ENCODE data around the gene C2CD2. TPM values are rescaled to one million over a fixed set of nuclear protein-coding genes. Genes with fewer than 3 reads are reported as not detected.

C2CD2 gene
- total and polyA plus RNA-seq, 2 of the 8 experiments (the other 6 are each of a cell fraction or from before 2014, with no cell fraction given), result 10.4 to 13.0 TPM

- FAIRE-seq, result no peak
- no peak overlapping the region for H4K8ac ChIP-seq (ENCODE audit: extremely low read depth, insufficient read depth, low read length)
- no peak overlapping the region for H2BK120ac ChIP-seq (replicated peaks; ENCODE audit: low read depth, low read length)
- H3K79me2 ChIP-seq (ENCODE audit: control insufficient read depth in 1 of 2, insufficient read depth in 2 of 2, low read length in 2 of 2), result no peaks in the 10 kb centered on the region
- H3K9me3 ChIP-seq (ENCODE audit: insufficient read depth in 2 of 2, low read depth in 1 of 2, low read length in 1 of 2), result no peaks in the 10 kb centered on the region
- no peak overlapping the region for H3K9ac ChIP-seq (replicated peaks in 1 of 4; ENCODE audit: extremely low read depth in 1 of 4, low read depth in 3 of 4, low read length in 3 of 4)
- H3K18ac ChIP-seq (ENCODE audit: extremely low read depth, low read length), result no peak overlapping the region
- H4K91ac ChIP-seq (replicated peaks; ENCODE audit: insufficient read length, low read length), result no peak overlapping the region
- no peak overlapping the region for H3K14ac ChIP-seq (ENCODE audit: insufficient read length)
- DNase-seq (ENCODE audit: low read depth in 1 of 2, low spot score in 2 of 2), result no peak
- no peaks in the 10 kb centered on the region for H3K79me1 ChIP-seq (ENCODE audit: low read depth, low read length)
- H3K4me3 ChIP-seq (ENCODE audit: extremely low read depth in 1 of 4, insufficient read depth in 2 of 4, low read depth in 3 of 4, low read length in 4 of 4), result no peak overlapping the region
- no peak overlapping the region for H2BK15ac ChIP-seq (ENCODE audit: low read length)
- no peaks in the 10 kb centered on the region for H3K23me2 ChIP-seq (ENCODE audit: low read depth, low read length)
- H2AFZ ChIP-seq (ENCODE audit: low read length), result no peak overlapping the region
- H3K27ac ChIP-seq (ENCODE audit: low read depth, low read length), result no peak overlapping the region
- H4K20me1 ChIP-seq (replicated peaks in 1 of 2; ENCODE audit: control insufficient read depth in 1 of 2, insufficient read depth in 2 of 2, low read length in 2 of 2), result peaks cover 0 to 3% of the 10 kb centered on the region in 2 experiments
- no peaks in the 10 kb centered on the region for H3K27me3 ChIP-seq (replicated peaks in 1 of 4; ENCODE audit: control insufficient read depth in 3 of 4, extremely low read depth in 1 of 4, insufficient read depth in 3 of 4, low read length in 3 of 4)
- ChIA-PET POLR2A (ENCODE audit: partially characterized antibody) (no interaction called here), CTCF (ENCODE audit: partially characterized antibody) (interaction anchor here (0.7 to 1.5 kb wide), 4 partner anchors 8 to 79 kb away, joined by 3 to 7 read pairs (median 3); no protein-coding TSS in a partner anchor)
- no peak overlapping the region for H2BK20ac ChIP-seq (ENCODE audit: low read length)
- no peak overlapping the region for H2AK5ac ChIP-seq (ENCODE audit: low read depth, low read length)
- H3K36me3 ChIP-seq (ENCODE audit: control insufficient read depth in 2 of 4, insufficient read depth in 4 of 4, low read length in 3 of 4), result peaks cover 3 to 7% (median 4%) of the 10 kb centered on the region in 4 experiments; a peak in 5 of 8 replicates
- no peak overlapping the region for H4K5ac ChIP-seq (ENCODE audit: insufficient read length, low read depth, low read length)
- no peak overlapping the region for H3K56ac ChIP-seq (replicated peaks; ENCODE audit: insufficient read length, low read depth, low read length)
- WGBS, 2 experiments (ENCODE audit: extremely low coverage in 1 of 2, insufficient coverage in 1 of 2, insufficient read length in 1 of 2, insufficient replicate concordance in 2 of 2, low coverage in 1 of 2, low lambda C conversion rate in 2 of 2, missing lambda C conversion rate in 1 of 2), result 92% methylated on average over 31 of the region's 31 CpGs; no CpG with 5 or more reads in 1 of the 2 experiments
- no peak overlapping the region for H3K4me2 ChIP-seq (ENCODE audit: insufficient read depth in 1 of 2, low read depth in 2 of 2, low read length in 2 of 2)
- 0 out of 7 replicates have a peak, but pooled peaks cover 0 to 2% (median 0%) of the 10 kb centered on the region in 4 experiments for H3K4me1 ChIP-seq (replicated peaks in 1 of 4; ENCODE audit: control insufficient read depth in 3 of 4, insufficient read depth in 4 of 4, low read length in 3 of 4)
- H3K4ac ChIP-seq (replicated peaks; ENCODE audit: insufficient read length, low read depth, low read length), result no peak overlapping the region
- H3K23ac ChIP-seq (ENCODE audit: insufficient read length), result no peak overlapping the region
- no peak overlapping the region; the same call in 1 of the 2 replicates for H2BK5ac ChIP-seq (ENCODE audit: low read depth, low read length)
- no peak overlapping the region for H2BK12ac ChIP-seq (ENCODE audit: low read depth, low read length)
- no peak for TF ChIP-seq CHD1 (IDR thresholded peaks at IDR 0.05; ENCODE audit: low read depth, low read length)
- no peak for TF ChIP-seq KDM4A (IDR thresholded peaks at IDR 0.05; ENCODE audit: low read depth, low read length, severe bottlenecking)
- TF ChIP-seq BCL11A (IDR thresholded peaks at IDR 0.05; ENCODE audit: low read depth in 2 of 2, low read length in 2 of 2), result no peak
- TF ChIP-seq TAF1 (IDR thresholded peaks at IDR 0.05; ENCODE audit: low read depth, low read length), result no peak
- TF ChIP-seq GTF2F1 (IDR thresholded peaks at IDR 0.05; ENCODE audit: borderline replicate concordance, low read depth, low read length), result no peak
- no peak for TF ChIP-seq EGR1 (IDR thresholded peaks at IDR 0.05; ENCODE audit: borderline replicate concordance, low read depth, low read length)
- TF ChIP-seq CBX8 (IDR thresholded peaks at IDR 0.05; ENCODE audit: borderline replicate concordance, low read depth, low read length), result no peak
- TF ChIP-seq ASH2L (IDR thresholded peaks at IDR 0.05; ENCODE audit: low read length), result no peak
- no peak for TF ChIP-seq NANOG (IDR thresholded peaks at IDR 0.05; ENCODE audit: insufficient read depth, low read depth, low read length, poor library complexity, severe bottlenecking)
- no peak for TF ChIP-seq SAP30 (IDR thresholded peaks at IDR 0.05; ENCODE audit: insufficient read depth, insufficient replicate concordance, low read length)
- no peak for TF ChIP-seq SP4 (IDR thresholded peaks at IDR 0.05; ENCODE audit: low read length)
- TF ChIP-seq PHF8 (conservative IDR thresholded peaks at IDR 0.05; ENCODE audit: low read depth, low read length), result no peak
- TF ChIP-seq RAD21 (IDR thresholded peaks at IDR 0.05 in 1 of 2, conservative IDR thresholded peaks at IDR 0.05 in 1 of 2; ENCODE audit: low read depth in 2 of 2, low read length in 2 of 2), result no peak
Measured at GRCh38 chr21:41854426-41854995, 99.3 kb downstream of the C2CD2 start.
